Endothelial cell (in vitro differentiated cells): ENCODE data around the gene CNTN4. TPM values are rescaled to one million over a fixed set of nuclear protein-coding genes. Genes with fewer than 3 reads are reported as not detected.
A peak's percentile ranks its signal among the peaks of the same experiment; 100 is the strongest.

ENCODE experiments used
- DNase-seq: peaks from one replicate; pipeline ENCODE4 v3.0.0; 2021; ENCODE audit warnings: low spot score
- H3K27ac Mint-ChIP-seq: one replicate; pipeline ENCODE4 v1.8.0; 2021; ENCODE audit warnings: mixed read lengths, inconsistent platforms; ENCODE audit not compliant: unreplicated experiment
- H3K27me3 Mint-ChIP-seq: one replicate; pipeline ENCODE4 v1.8.0; 2021; ENCODE audit warnings: mild to moderate bottlenecking, moderate library complexity, mixed read lengths, inconsistent platforms; ENCODE audit not compliant: unreplicated experiment
- H3K36me3 Mint-ChIP-seq: one replicate; pipeline ENCODE4 v1.8.0; 2021; ENCODE audit warnings: mild to moderate bottlenecking, low read depth, mixed read lengths, inconsistent platforms; ENCODE audit not compliant: unreplicated experiment
- H3K4me1 Mint-ChIP-seq: one replicate; pipeline ENCODE4 v1.8.0; 2021; ENCODE audit warnings: mild to moderate bottlenecking, mixed read lengths, inconsistent platforms; ENCODE audit not compliant: unreplicated experiment
- H3K4me3 Mint-ChIP-seq: one replicate; pipeline ENCODE4 v1.8.0; 2021; ENCODE audit warnings: mild to moderate bottlenecking, mixed read lengths, inconsistent platforms; ENCODE audit not compliant: unreplicated experiment
- H3K9me3 Mint-ChIP-seq: one replicate; pipeline ENCODE4 v1.8.0; 2021; ENCODE audit warnings: mixed read lengths, inconsistent platforms; ENCODE audit not compliant: unreplicated experiment
- CTCF ChIP-seq: fragments of 200-600 bp; sonication (generic); IDR thresholded peaks from one replicate; pipeline ENCODE4 v1.5.0; 2021; ENCODE audit warnings: antibody characterized with exemption; ENCODE audit not compliant: unreplicated experiment
- total RNA-seq: library from RNA; stranded (reverse); fragmentation: NEBNext Ultra II Directional; extraction: Animal tissue kit (Norgen Biotek cat#: 25700); gene quantifications from one replicate; pipeline ENCODE4 v1.2.1, GENCODE V29; 2021; ENCODE audit not compliant: unreplicated experiment

CNTN4 gene
- total RNA-seq, 1 donor from 2014 or later: not detected

- no peak overlapping the region for H3K27ac Mint-ChIP-seq
- peaks cover 40% of the 10 kb centered on the region for H3K9me3 Mint-ChIP-seq
- H3K27me3 Mint-ChIP-seq: peaks cover 11% of the 10 kb centered on the region
- peaks cover 6% of the 10 kb centered on the region for H3K36me3 Mint-ChIP-seq
- H3K4me3 Mint-ChIP-seq: peak overlapping the region; percentile 34
- no peak for DNase-seq
- TF ChIP-seq CTCF: no peak
- H3K4me1 Mint-ChIP-seq: no peaks in the 10 kb centered on the region
Measured at GRCh38 chr3:3038201-3038991, 939.7 kb downstream of the CNTN4 start.

DNA sequence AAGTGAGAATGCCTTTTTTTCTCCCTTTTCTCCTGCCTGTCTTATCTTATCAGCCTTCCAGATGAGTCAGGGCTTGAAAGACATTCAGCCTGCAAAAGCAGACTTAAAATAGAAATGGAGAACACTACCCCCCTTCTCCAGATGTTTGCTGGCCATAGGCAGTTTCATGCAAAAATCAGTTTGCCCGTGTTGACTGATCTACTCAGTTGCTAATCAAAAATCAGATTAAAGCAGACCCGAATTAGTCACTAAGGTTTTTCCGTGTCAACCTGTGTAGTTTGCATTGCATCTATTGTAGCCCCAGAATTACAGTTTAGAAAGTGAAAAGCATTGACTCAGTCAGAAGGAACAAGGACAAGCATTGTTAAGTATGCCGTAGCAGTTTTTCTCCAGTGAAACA is 955.3 kb downstream of the CNTN4 start:
- Mint-ChIP-seq H3K4me1 (no peaks in the 10 kb centered on the region), H3K27me3 (peaks cover 5% of the 10 kb centered on the region), H3K27ac (no peak overlapping the region), H3K9me3 (peaks cover 22% of the 10 kb centered on the region), H3K4me3 (no peak overlapping the region), H3K36me3 (peaks cover 6% of the 10 kb centered on the region)
- DNase-seq: no peak
- no peak for TF ChIP-seq CTCF

- peaks cover 3% of the 10 kb centered on the region for H3K27me3 Mint-ChIP-seq
- no peak for TF ChIP-seq CTCF
- peaks cover 19% of the 10 kb centered on the region for H3K9me3 Mint-ChIP-seq
- no peaks in the 10 kb centered on the region for H3K4me1 Mint-ChIP-seq
- H3K4me3 Mint-ChIP-seq: no peak overlapping the region
- H3K36me3 Mint-ChIP-seq: peaks cover 14% of the 10 kb centered on the region
- H3K27ac Mint-ChIP-seq: no peak overlapping the region
- no peak for DNase-seq
Measured at GRCh38 chr3:3059645-3060044, 961.0 kb downstream of the CNTN4 start.

GRCh38 chr3:3064297-3064696 is 965.6 kb downstream of the CNTN4 start:
- H3K9me3 Mint-ChIP-seq: peaks cover 41% of the 10 kb centered on the region
- H3K27me3 Mint-ChIP-seq: peaks cover 3% of the 10 kb centered on the region
- no peak overlapping the region for H3K4me3 Mint-ChIP-seq
- TF ChIP-seq CTCF: no peak
- H3K4me1 Mint-ChIP-seq: no peaks in the 10 kb centered on the region
- no peak overlapping the region for H3K27ac Mint-ChIP-seq
- no peak for DNase-seq
- peaks cover 18% of the 10 kb centered on the region for H3K36me3 Mint-ChIP-seq

- H3K27ac Mint-ChIP-seq: no peak overlapping the region
- peaks cover 6% of the 10 kb centered on the region for H3K27me3 Mint-ChIP-seq
- H3K36me3 Mint-ChIP-seq: peaks cover 21% of the 10 kb centered on the region
- H3K4me1 Mint-ChIP-seq: no peaks in the 10 kb centered on the region
- DNase-seq: no peak
- TF ChIP-seq CTCF: no peak
- no peak overlapping the region for H3K4me3 Mint-ChIP-seq
- peaks cover 45% of the 10 kb centered on the region for H3K9me3 Mint-ChIP-seq
Measured at GRCh38 chr3:3065876-3066275, 967.2 kb downstream of the CNTN4 start.
